Inferior parietal cortex (tissue), 1 donor: ENCODE measurements around the gene VHLL.
"Not testable (repeated sequence)": the region's sequence is repeated elsewhere in the genome, so short reads cannot be mapped to it uniquely, and the experiment has no call there.

Source experiments
- DNase-seq: peaks from one replicate; pipeline ENCODE4 v3.0.0-alpha.2; 2016; ENCODE audit errors: extremely low spot score

The VHLL gene

GRCh38 chr1:156298852-156299357 lies at the start of gene VHLL:
TSS of gene VHLL (minus strand) at chr1:156299307. CDS start at chr1:156299189, 118 bp downstream.
- DNase-seq, result no peak

DNA sequence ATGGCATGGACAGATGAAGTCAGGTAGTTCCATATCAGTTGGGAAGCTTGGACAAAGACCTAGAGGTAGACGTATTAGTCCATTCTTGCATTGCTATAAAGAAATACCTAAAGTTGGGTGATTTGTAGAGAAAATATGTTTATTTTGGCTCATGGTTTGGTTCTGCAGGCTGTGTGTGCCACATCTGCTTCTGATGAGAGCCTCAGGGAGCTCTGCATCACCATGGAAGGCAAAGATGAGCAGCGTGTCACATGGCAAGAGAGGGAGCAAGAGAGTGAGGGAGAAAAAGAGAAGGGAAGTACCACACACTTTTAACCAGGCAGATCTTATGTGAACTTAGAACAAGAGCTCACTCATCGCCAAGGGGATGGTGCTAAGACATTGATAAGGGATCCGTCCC lies 48.2 kb upstream of the VHLL start:
- no peak for DNase-seq

GRCh38 chr1:156346636-156347035 lies 47.5 kb upstream of the VHLL start:
- DNase-seq, result no peak

GRCh38 chr1:156346035-156346434 lies 46.9 kb upstream of the VHLL start:
- DNase-seq, result not testable (repeated sequence)

DNA sequence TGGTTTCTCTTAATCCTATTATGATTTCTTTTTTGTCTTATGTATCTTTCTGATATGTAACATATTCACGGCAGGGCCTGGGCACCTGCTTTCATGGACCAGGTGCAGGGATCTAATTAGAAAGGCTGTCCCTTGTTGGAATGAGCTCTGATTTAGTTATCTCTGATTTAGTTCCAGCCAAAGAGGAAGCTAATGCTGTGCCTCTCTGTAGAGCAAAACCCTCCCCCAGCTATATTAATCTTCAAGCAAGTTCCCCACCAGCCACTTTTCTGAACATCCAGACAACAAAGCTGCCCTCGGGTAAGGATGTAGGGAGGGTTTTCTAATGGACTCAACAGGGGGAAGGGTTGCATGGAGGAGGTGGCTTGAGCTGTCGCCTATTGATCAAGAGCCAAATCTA lies 45.3 kb upstream of the VHLL start:
- no peak for DNase-seq

- DNase-seq, result no peak
Observed at GRCh38 chr1:156342166-156342955, 43.3 kb upstream of the VHLL start.

DNA sequence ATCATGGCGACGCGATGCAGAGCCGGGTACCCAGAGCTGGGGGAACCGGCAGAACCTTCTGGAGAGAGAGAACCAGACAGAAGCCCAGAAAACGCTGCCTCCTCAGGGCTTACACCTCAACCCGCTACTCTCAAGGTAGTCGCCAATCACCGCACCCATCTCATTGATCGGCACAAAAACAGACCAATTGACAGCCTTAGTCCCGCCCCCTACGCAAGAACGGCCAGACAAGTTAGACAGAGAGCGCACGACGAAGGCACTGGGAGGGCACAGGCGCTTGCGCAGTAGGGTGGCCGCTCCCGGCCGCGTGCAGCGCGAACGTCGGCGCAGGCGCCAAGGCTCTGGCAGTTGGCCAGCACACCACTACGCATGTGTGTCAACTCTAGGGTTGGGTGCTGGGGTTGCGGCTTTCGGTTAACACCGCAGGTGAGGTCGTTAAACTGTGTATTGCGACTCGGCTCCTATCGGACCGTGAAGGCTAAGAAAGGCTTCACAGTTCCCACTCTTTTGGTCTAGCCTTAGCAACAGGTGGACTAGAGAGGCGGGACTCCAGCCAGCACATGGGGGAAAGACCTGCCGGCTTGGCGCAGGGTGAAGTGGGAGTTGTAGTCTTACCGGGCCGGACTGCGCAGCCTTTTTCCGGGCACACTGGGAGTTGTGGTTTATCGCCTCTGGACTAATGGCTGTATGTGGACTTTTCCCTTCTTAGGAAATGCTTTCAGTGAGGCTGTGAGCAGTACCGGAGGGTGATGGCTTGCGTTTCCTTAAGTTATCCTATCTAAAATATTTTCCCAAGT lies 39.3 kb upstream of the VHLL start, which contains the start of the genes CCT3 and TSACC:
Gene CCT3 (minus strand): TSS at position 113 of the 797 bp plus-strand sequence. CDS start 108 bp downstream, at position 5.
Gene TSACC (plus strand): TSS at position 347 of the 797 bp plus-strand sequence. CDS start 1,232 bp downstream, outside the sequence.
- peak; percentile 99 for DNase-seq

GRCh38 chr1:156337888-156338179 lies 38.7 kb upstream of the VHLL start:
- no peak for DNase-seq

DNA sequence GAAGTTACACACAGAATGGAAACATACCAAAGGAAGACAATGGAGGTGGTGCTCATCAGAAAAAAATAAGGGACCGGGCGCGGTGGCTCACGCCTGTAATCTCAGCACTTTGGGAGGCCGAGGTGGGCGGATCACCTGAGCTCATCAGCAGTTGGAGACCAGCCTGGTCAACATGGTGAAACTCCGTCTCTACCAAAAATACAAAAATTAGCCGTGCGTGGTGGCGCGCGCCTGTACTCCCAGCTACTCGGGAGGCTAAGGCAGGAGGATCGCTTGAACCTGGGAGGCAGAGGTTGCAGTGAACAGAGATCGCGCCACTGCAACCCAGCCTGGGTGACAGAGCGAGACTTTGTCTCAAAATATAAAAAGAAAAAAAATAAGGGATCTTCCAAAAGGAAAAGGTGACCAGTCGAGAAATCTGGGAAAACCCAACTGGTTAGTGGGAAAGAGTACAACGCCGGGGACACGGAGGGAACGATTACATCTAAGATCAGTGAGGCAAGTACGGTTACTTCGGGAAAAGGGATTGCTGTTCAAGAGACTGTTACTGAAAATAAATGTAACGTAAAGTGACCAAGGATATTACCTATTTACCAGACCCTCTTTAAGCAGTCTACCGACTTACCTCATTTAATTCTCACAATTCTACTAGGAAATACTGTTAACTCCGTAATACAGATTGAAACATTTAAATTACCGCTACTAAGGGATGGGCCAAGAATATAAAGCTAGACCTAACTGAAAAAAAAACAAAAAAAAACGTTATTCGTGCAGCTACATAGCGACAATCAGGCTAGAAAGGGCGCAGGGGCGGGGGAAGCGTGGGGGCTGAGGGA lies 38.2 kb upstream of the VHLL start:
- no peak for DNase-seq

DNA sequence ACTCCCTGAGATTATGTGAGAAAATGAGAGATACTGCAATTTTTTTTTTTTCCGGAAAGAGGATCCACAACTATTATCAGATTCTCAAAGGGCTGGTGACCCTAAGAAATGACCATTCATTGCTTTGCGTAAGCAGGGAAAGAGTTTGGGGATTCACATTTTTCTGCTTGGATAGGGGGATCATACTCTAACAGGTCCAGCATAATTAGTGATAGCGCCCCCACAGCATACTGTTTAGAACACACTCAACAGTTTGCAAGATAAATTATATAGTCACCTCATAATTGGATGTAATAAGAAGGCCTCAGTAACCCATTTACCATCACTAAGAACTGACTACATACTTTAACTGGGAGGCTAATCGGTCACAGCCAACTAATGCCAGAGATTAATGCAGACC lies 37.1 kb upstream of the VHLL start:
- DNase-seq, result no peak

DNA sequence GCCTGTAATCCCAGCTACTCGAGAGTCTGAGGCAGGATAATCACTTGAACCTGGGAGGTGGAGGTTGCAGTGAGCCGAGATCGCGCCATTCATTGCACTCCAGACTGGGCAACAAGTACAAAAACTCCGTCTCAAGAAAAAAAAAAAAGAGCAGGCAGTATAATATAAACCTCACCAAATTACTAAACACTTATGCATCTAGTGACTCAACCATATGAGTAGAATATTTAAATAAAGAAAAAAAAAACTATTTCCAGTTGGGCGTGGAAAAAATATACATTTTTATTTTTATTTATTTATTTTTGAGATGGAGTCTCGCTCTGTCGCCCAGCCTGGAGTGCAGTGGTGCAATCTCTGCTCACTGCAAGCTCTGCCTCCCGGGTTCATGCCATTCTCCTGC lies 24.1 kb upstream of the VHLL start:
- DNase-seq, result not testable (repeated sequence)

- DNase-seq, result no peak
Observed at GRCh38 chr1:156320560-156320959, 21.5 kb upstream of the VHLL start.

GRCh38 chr1:156319664-156320063 lies 20.6 kb upstream of the VHLL start:
- DNase-seq, result peak; percentile 32

DNA sequence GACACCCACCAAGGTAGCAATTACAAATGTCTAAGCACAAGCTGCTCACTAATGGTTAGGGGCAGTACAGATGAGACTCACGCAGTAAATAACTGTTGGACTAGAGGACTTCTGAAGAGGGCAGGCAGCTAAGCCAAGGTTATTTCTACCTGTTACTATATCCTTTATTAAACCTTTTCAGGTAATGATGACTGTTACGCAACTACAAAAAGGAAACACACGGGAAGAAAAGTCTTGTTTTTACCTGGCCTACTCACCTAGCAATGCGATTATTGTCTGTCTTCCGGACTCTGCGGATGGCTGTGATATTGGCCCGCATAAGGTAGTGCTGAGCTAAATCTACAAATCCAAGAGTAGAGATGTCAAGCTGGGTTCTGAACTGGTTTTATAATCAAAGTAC lies 17.8 kb upstream of the VHLL start:
- no peak for DNase-seq

DNA sequence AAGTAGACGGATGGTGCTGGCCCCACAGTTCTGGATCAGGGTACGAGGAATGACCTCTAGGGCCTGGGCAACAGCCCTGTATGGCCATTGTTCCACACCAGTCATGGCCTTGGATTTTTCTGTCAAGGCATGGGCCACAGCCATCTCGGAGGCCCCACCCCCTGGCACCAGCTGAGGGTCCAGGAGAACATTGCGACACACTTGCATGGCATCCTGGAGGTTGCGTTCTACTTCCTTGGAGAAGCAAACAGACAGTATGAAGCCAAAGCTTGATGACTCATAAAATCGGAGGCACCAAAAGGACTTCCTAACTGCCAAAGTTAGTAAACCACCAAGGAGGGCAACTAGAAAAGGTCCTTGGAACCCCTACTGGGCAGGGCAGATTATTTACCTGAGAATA lies 11.9 kb upstream of the VHLL start:
- DNase-seq, result no peak

GRCh38 chr1:156308078-156308477 lies 9.0 kb upstream of the VHLL start:
- DNase-seq, result no peak

DNA sequence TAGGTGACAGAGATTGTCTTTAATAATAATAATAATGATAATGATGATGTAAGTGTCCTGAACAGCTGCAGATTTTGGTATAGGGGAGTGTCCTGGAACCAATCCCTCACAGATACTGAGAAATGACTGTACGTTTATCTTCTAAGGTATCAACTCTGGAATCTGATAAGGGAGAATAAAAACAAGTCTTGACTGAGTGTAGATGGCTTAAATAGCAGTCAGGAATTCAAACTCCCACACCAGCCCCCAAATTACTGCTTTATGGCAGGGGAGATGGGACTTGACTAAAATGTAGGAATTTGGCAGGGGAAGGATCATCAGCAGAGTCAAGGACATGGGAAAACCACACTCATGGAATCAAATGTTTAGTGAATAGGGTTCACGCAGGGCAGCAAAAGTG lies 6.1 kb upstream of the VHLL start:
- no peak for DNase-seq

- no peak for DNase-seq
Observed at GRCh38 chr1:156303241-156303640, 4.1 kb upstream of the VHLL start.

DNA sequence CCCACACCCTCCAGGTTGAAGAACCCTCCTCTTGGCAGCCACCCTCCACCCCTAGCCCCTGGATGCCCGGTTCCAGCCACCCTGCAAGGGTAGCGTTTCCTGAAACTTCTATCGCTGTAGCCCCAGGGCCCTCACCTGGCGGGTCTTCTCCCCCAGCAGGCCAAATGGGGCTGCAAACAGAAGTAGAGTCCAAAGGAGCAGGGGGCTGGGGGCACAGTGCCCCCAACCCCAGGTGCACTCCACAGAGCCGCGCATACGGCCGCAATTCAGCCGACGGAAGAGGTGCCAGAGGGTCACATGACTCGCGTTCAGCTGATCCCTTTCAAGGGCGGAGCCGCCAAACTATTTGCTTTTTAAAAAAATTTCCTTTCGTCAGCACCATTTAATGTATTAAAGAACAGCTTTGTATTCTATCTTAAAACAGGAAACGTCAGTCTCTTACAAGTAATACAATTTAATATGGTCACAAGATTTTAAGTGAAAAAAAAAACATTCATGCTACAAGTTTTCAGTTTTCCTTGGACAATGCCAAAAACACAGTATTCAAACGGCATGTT lies 3.6 kb downstream of the VHLL start, which contains the start of gene GLMP:
Gene GLMP (minus strand): TSS at position 289 of the 557 bp plus-strand sequence. CDS start 34 bp downstream, at position 255.
- peak; percentile 82 for DNase-seq

DNA sequence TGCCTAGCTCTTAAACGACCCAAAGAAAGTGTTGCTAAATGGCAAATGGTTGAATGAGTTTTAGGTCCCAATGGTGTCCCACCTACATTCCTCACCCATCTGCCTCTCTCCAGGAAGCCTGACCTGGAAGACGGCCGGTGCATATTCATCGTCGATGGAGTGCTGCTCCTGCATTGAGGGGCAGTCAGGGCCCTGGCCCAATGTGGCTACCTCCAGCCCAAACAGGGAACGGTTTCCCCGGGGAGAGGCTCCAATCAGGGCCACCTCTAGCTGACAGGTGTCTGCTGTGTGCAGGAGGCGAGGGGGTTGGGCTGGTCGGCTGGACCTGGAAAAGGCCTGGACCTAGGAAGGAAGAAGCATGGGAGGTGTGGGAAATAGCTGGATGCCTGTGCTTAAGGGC lies 5.2 kb downstream of the VHLL start:
- DNase-seq, result no peak

- no peak for DNase-seq
Observed at GRCh38 chr1:156293098-156293434, 6.0 kb downstream of the VHLL start.
